Fibroblast of lung (primary cell): ENCODE measurements around the gene CADM3. TPM values are rescaled to one million over a fixed set of nuclear protein-coding genes. Genes with fewer than 3 reads are reported as not detected.

Experiments
- DNase-seq, 2 donors: peaks; one replicate each; pipeline versions ENCODE4 v3.0.0 to v3.0.0-alpha.2; 2010; ENCODE audit warnings: low read depth in 2 of 2
- H2AFZ ChIP-seq: 2 replicates; pipeline ENCODE4 v1.5.1; 2012; ENCODE audit warnings: low read length, control low read depth, inconsistent platforms
- H3K27ac ChIP-seq: 2 replicates; pipeline ENCODE4 v1.5.1; 2011; ENCODE audit warnings: low read length, control low read depth; ENCODE audit not compliant: insufficient read depth
- H3K27me3 ChIP-seq: 2 replicates; pipeline ENCODE4 v1.5.1; 2011; ENCODE audit warnings: mild to moderate bottlenecking, low read length; ENCODE audit not compliant: control insufficient read depth, insufficient read depth
- H3K36me3 ChIP-seq: 2 replicates; pipeline ENCODE4 v1.5.1; 2011; ENCODE audit warnings: low read length; ENCODE audit not compliant: control insufficient read depth, insufficient read depth
- H3K4me1 ChIP-seq: 2 replicates; pipeline ENCODE4 v1.5.1; 2011; ENCODE audit warnings: low read length; ENCODE audit not compliant: control insufficient read depth, insufficient read depth; ENCODE audit errors: extremely low read depth
- H3K4me2 ChIP-seq: 2 replicates; pipeline ENCODE4 v1.5.1; 2011; ENCODE audit warnings: low read length, control low read depth; ENCODE audit not compliant: insufficient read depth; ENCODE audit errors: extremely low read depth
- H3K4me3 ChIP-seq, 4 experiments: fragments of 200-600 bp in 1 of 4; sonication (generic) in 1 of 4; replicated peaks in 1 of 4; 2 replicates each; pipeline ENCODE4 v1.5.1; 2011 to 2016; ENCODE audit warnings: low read length in 4 of 4, low read depth in 3 of 4, mild to moderate bottlenecking in 3 of 4, control low read depth in 2 of 4, inconsistent platforms in 1 of 4, mixed read lengths in 1 of 4; ENCODE audit not compliant: insufficient read depth in 1 of 4; ENCODE audit errors: control extremely low read depth in 1 of 4
- H3K79me2 ChIP-seq: 2 replicates; pipeline ENCODE4 v1.5.1; 2012; ENCODE audit warnings: mild to moderate bottlenecking, low read length, inconsistent platforms; ENCODE audit not compliant: control insufficient read depth, insufficient read depth
- H3K9ac ChIP-seq: 2 replicates; pipeline ENCODE4 v1.5.1; 2011; ENCODE audit warnings: mild to moderate bottlenecking, low read length, control low read depth; ENCODE audit not compliant: insufficient read depth
- H3K9me3 ChIP-seq: 2 replicates; pipeline ENCODE4 v1.5.1; 2012; ENCODE audit warnings: low read depth, low read length; ENCODE audit not compliant: control insufficient read depth, insufficient read depth
- H4K20me1 ChIP-seq: 2 replicates; pipeline ENCODE4 v1.5.1; 2011; ENCODE audit warnings: low read length; ENCODE audit not compliant: control insufficient read depth, insufficient read depth; ENCODE audit errors: extremely low read depth
- CTCF ChIP-seq, 2 donors: IDR thresholded peaks in 1 of 2; conservative IDR thresholded peaks in 1 of 2; 1 replicate in 1 of 2; 2 replicates in 1 of 2; pipeline ENCODE4 v1.5.1; 2011 to 2012; ENCODE audit warnings: low read length in 2 of 2, control low read depth in 1 of 2, inconsistent platforms in 1 of 2, low read depth in 1 of 2, mild to moderate bottlenecking in 1 of 2
- EZH2 ChIP-seq: IDR thresholded peaks from 2 replicates; pipeline ENCODE4 v1.5.1; 2012; ENCODE audit warnings: low read length, control low read depth, mild to moderate bottlenecking; ENCODE audit errors: missing control alignments
- polyA plus RNA-seq, 2 donors: library from polyadenylated mRNA; depleted of rRNA in 1 of 2; stranded (reverse) in 1 of 2; unstranded in 1 of 2; fragments of >200 nt; gene quantifications; 2 replicates each; pipeline ENCODE4 v1.2.1, GENCODE V29; 2011 to 2012; ENCODE audit warnings: missing spikeins in 1 of 2
- total RNA-seq: library from RNA; depleted of rRNA; stranded (reverse); fragments of >200 nt; gene quantifications from 2 replicates; pipeline ENCODE4 v1.2.1, GENCODE V29; 2014

CADM3 gene
- total and polyA plus RNA-seq, 2 donors (not counting 1 experiment from before 2014, with no cell fraction given): not detected

- H3K4me3 ChIP-seq: no peak overlapping the region
- no peaks in the 10 kb centered on the region for H3K36me3 ChIP-seq
- no peak overlapping the region for H3K4me2 ChIP-seq
- DNase-seq: no peak
- H4K20me1 ChIP-seq: peaks cover 2% of the 10 kb centered on the region
- peaks cover 2% of the 10 kb centered on the region for H3K27me3 ChIP-seq
- H3K4me1 ChIP-seq: no peaks in the 10 kb centered on the region
- H3K9me3 ChIP-seq: no peaks in the 10 kb centered on the region
- H2AFZ ChIP-seq: no peak overlapping the region
- TF ChIP-seq CTCF (conservative IDR thresholded peaks at IDR 0.05 in 1 of 2, IDR thresholded peaks at IDR 0.05 in 1 of 2; ENCODE audit: low read depth in 1 of 2, low read length in 2 of 2): no peak
- no peak for TF ChIP-seq EZH2
- H3K27ac ChIP-seq: no peak overlapping the region
- H3K9ac ChIP-seq: no peak overlapping the region
- no peaks in the 10 kb centered on the region for H3K79me2 ChIP-seq
Measured at GRCh38 chr1:159208175-159208825, 36.9 kb downstream of the CADM3 start.

GRCh38 chr1:159209061-159209460 lies 37.6 kb downstream of the CADM3 start:
- Histone ChIP-seq H4K20me1 (peaks cover 2% of the 10 kb centered on the region), H3K4me3 (no peak overlapping the region), H3K27me3 (peaks cover 2% of the 10 kb centered on the region), H3K4me1 (no peaks in the 10 kb centered on the region), H3K36me3 (no peaks in the 10 kb centered on the region), H3K9me3 (no peaks in the 10 kb centered on the region), H3K9ac (no peak overlapping the region), H3K79me2 (no peaks in the 10 kb centered on the region), H2AFZ (no peak overlapping the region), H3K27ac (no peak overlapping the region), H3K4me2 (no peak overlapping the region)
- TF ChIP-seq EZH2: no peak
- TF ChIP-seq CTCF (conservative IDR thresholded peaks at IDR 0.05 in 1 of 2, IDR thresholded peaks at IDR 0.05 in 1 of 2; ENCODE audit: low read depth in 1 of 2, low read length in 2 of 2): no peak
- DNase-seq: no peak

- no peaks in the 10 kb centered on the region for H3K36me3 ChIP-seq
- no peaks in the 10 kb centered on the region for H3K4me1 ChIP-seq
- no peaks in the 10 kb centered on the region for H3K9me3 ChIP-seq
- no peak overlapping the region for H3K27ac ChIP-seq
- no peak overlapping the region for H3K9ac ChIP-seq
- H3K27me3 ChIP-seq: peaks cover 2% of the 10 kb centered on the region
- TF ChIP-seq CTCF (conservative IDR thresholded peaks at IDR 0.05 in 1 of 2, IDR thresholded peaks at IDR 0.05 in 1 of 2; ENCODE audit: low read depth in 1 of 2, low read length in 2 of 2) (peak; percentile 64 to 89), EZH2 (no peak)
- H3K4me2 ChIP-seq: no peak overlapping the region
- no peaks in the 10 kb centered on the region for H3K79me2 ChIP-seq
- peaks cover 2% of the 10 kb centered on the region for H4K20me1 ChIP-seq
- H3K4me3 ChIP-seq: no peak overlapping the region
- peak; percentile 18 to 47 for DNase-seq
- H2AFZ ChIP-seq: no peak overlapping the region
Measured at GRCh38 chr1:159211331-159212136, 40.1 kb downstream of the CADM3 start.
